Measurements from ENCODE around the gene CCDC92B.

DNA sequence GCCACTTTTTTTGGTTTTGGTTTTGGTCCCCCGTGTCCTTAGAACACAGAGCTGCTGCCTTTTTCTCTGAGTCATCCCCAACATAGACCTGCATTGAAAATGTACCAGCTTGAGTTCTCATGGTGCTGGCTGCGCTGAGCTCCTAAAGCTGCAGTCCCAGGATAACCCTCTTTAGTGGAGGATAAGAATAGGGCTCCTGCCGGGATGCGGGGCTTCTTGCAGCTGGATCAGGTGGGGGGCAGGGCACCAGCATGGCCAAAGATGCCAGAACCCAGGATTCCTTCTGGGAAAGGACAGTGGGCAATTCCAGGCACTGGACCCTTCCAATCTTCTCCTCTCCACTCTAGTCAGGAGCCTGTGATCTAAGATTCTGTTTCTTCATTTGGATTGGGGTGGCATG is 29.6 kb downstream of the CCDC92B start:
- TF ChIP-seq, protein P1, sequence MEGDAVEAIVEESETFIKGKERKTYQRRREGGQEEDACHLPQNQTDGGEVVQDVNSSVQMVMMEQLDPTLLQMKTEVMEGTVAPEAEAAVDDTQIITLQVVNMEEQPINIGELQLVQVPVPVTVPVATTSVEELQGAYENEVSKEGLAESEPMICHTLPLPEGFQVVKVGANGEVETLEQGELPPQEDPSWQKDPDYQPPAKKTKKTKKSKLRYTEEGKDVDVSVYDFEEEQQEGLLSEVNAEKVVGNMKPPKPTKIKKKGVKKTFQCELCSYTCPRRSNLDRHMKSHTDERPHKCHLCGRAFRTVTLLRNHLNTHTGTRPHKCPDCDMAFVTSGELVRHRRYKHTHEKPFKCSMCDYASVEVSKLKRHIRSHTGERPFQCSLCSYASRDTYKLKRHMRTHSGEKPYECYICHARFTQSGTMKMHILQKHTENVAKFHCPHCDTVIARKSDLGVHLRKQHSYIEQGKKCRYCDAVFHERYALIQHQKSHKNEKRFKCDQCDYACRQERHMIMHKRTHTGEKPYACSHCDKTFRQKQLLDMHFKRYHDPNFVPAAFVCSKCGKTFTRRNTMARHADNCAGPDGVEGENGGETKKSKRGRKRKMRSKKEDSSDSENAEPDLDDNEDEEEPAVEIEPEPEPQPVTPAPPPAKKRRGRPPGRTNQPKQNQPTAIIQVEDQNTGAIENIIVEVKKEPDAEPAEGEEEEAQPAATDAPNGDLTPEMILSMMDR (IDR thresholded peaks at IDR 0.05), result no peak
- TF ChIP-seq POLR2A (IDR thresholded peaks at IDR 0.05), result no peak

Measured in esophagus squamous epithelium (tissue), 4 donors.